ENCODE results near the gene GRIK3.
"Not testable (repeated sequence)": the region's sequence is repeated elsewhere in the genome, so short reads cannot be mapped to it uniquely, and the experiment has no call there.

Gene GRIK3

DNA sequence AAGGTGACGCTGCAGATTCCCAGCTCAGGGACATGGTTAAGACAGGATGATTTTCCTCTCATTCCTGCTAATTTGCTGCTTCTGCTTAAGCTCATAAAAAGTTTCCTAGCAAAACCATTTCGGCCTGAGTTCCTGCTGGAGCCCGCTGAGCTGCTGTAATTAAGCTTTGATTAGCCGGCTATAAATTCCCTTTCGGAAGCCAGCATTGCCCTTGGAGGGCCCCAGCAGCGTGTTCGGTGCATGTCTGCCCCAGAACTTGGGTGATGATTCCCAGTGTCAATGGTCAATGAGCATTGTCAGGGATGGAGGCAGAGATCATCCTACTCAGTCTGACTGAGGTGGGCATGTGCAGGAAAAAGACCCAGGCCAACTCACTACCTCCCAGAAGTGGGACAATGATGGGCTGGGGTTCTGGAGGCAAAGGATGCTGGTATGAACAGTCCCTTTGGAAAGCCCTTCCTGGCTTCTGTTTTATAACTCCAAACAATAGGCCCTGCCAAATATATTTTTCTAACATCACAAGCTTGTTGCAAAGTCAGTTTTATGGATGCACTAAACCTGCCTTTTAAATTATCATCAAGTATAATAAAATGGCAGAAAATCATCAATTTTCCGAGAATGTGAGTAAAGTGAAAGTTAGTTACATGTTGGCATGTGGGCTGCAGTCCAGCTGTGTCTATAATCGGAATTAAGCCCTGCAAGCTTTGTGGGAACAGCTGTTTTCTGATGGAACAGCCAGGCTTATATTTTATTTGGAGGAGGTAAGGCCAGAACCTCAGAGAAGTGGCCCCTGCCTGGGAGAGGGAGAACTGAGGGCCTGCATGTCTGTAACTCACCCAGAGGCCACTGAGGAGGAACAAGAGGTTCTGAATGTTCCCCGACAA lies 257.1 kb downstream of the GRIK3 start:
- no peak for DNase-seq

DNA sequence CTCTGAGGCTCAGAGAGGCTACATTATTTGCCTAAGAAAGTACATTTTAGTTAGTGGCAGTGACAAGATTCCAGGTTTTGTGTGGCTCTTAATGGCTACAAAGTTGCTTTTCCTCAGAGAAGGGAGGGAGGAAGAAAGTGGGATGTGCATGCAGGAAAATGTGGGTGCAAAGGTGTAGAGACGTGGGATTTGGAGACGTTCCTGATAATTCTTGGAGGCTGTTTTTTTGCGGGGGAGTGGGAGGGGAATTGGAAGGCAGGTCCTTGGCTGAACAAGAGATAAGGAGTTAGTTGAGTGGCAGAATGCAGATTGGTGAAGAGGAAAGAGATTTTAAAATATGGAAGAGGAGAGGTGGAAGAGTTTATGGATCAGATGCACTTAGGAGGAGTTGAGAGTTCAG lies 258.1 kb downstream of the GRIK3 start:
- DNase-seq: no peak

DNA sequence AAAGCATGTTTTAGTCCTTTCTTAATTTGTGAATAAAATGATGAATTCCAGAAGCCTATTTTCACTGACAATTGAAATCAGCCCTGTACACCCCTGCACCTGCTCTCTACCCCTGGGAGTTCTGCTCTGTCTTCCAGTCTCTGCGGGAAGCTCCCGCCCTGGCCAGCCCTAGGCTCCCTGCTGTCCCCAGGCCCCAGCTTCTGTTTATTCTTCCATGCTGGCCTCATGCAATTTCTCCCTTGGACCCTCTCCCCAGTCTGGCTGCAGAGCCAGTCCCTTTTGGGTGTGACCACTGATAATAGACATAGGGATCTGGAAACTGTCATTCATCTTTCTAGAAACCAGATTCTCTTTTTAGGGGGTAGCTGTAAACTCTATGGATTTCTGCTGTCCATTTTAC lies 258.6 kb downstream of the GRIK3 start:
- no peak for DNase-seq

DNA sequence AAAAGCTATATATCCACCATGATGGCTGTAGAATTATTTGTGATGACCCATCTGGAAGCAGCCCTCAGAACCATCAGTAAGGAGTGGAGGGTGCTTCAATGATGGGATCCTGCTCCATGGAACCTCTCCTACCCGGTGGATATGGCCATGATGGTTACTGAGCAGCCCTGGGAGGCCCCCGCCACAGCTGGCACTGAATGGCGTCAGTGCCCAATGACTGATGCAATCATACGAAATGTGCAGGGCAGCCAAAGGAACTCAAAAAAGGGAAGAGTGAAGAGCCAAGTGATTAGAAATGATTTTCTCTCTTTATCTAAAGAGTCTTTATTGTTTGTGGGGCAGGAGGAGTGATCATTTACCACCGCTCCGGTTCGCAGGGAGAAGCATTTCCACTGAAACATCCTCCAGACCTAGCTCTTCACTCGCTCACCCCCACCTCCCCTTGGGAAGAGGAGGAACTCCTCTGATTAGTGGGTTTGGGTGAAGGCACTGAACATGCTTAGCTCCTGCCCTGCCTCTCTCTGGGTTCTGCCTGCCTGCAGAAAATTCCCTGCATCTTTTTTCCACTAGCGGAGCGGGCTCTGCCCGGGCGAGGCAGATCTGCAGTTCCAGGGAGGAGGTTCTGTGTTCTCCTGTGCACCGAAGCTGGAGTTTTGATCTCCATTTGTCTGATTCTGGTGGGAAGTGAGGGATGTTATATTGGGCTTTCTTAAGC lies 260.3 kb downstream of the GRIK3 start:
- no peak for DNase-seq

DNA sequence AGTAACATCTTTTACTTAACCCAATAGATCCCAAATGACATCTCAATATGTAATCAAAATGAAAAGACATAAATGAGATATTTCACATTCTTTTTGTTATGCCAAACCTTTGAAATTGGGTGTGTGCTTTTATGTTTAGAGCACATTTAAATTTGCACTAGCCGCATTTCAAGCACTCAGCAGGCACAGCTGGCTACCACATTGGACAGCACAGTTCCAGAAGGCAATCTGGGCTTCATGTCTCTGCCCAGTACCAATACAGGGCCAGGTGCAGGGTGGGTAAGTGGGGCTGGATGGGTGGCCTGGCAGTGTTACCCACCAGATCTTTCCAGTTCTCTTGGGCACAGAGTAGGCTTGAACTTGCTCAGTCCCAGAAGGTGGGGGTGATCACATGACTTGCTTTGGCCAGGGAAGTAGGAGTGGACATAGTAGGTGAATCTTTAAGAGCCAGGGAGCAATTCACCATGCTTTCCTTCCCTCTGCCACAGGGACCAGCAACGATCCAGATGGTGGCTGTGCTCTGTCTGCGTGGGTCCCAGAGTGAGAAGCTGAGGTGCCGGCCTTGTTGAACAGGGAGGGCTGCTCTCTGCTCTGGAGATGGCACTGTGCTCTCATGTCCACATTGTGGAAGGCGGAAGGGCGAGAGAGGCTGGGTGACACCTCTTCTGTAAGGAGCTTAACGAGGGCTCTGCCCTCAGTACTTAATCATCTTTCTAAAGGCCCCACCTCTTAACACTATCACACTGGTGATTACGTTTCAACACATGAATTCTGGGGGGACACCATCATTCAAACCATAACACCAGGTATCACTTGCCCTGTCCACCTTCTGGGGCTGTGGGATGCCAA lies 261.4 kb downstream of the GRIK3 start:
- no peak for DNase-seq

DNA sequence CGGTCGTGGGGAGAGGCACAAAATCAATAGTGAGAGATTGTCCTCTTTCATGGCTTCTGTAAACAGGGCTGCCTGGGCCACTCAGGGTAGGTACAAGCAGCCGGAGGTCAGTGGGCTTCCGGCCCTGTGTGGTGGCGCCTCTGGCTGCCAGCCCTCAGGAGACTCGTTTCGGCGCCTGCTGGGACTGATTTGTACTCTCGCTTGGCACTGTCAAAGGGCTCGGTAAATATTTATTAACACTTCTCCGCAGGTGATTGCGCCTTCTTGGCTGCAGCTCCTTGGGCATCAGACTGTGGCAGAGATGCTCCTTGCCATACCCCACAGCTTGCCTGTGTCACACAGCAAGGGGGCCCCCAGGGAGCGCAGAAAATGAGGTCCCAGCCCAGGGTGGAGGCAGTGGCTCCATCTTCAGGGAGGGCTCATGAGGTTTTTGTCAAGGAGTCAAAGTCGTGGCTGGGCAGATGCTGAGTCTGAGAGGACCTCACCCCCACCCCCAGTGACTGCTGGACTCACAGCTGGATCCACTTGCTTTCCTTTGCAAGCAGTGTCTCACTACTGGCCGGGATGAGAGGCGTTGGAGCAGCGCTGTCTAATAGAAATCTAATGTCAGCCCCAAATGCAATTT lies 262.5 kb downstream of the GRIK3 start:
- no peak for DNase-seq

DNA sequence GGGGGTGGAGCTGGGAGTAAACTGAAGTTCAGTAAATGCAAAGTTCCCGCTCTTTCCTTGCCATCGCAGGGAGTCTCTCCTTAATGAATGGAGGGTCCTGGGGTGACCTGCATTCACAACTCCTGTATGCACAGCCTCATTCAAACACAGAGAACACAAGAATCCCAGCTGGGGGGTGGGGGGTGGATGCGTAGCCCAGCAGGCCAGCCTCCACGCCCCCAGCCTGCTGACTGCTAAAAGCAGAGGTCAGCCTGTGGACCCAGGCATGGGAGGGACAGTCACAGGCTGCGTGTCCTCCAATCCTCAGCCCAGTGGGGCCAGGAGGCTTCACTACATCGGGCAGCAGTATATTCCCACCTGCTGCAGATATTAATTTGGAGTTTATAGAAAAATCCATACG lies 263.1 kb downstream of the GRIK3 start:
- DNase-seq: no peak

DNA sequence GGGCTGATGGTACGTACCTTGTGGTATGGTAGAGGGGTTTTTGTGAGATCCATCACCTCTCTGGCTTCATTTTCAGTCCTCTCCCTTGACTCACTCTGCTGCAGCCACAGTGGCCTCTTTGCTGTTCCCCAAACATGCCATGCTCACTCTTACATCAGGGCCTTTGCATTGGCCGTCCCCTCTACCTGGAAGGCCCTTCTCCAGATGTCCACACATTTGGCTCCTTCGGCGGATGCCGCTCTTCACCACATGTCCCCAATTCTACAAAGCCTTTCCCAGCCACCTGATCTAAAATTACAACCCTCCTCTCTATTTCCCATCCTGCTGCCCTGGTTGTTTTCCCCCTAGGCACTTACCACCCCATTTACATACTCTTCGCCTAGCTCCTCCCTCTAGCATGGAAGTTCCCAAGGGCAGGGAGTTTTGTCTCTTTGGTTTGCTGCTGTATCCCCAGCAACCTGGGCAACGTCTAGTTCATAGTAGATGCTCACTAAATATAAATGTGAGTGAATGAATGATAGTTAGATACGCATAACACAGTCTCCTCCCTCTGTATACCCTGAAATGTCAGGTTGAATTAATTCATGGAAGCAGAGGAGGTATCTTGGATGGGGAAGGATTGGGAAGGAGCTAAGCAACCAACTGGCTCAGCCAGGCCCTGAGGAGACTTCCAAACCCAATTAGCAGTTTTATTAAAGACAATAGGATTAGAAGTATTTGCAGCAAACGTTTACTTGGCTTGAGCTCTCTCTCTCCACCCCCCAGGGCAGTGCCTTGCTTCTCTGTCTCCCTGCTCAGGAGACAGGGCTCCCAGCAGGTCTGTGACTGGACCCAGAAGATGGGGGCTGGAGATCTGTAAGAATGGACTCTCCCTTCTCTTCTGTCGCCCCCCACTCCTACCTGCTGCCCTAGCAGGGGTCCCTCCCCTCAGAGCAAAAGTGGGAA lies 264.2 kb downstream of the GRIK3 start:
- DNase-seq: no peak

DNA sequence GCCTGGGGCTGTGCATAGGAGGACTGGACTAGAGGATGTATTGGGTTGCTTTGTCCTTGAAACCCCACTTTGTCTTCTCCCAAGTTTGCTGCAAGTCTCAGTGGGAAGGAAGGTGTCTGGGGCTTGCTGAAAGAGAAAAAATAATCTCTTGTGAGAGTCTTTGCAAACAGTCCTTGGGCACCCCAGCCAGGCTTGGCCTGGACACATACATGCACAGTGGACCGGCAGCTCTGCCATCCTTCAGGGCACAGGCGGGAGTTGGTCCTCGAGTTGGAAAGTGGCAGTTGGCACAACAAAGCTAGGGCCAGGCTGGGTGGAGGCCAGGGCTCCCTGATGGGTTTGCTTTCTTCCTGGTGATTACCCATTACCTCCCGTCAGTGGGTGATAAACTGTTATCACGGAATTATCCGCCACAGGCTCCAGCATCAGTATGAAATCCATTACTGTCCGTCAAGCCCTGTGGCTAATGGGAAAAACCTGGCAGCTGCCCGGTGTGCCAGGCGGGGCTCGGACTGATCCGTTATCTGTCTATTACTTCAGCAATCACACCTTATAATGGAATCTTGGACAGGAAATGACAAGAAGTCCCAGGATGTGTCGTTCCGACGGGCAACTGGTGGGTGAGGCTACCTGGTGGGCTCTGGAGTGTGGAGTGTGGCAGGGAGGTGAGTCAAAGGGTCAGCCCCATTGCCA lies 265.7 kb downstream of the GRIK3 start:
- DNase-seq: no peak

DNA sequence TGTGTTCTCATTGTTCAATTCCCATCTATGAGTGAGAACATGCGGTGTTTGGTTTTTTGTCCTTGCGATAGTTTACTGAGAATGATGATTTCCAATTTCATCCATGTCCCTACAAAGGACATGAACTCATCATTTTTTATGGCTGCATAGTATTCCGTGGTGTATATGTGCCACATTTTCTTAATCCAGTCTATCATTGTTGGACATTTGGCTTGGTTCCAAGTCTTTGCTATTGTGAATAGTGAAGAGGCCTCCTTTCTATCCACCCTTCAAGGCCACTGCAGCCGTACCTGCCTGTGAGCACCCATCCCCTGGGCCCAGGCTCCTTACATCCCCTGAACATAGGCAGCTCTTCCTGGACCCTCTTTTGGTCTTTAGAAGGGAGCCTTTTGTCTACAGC lies 266.9 kb downstream of the GRIK3 start:
- DNase-seq: not testable (repeated sequence)

DNA sequence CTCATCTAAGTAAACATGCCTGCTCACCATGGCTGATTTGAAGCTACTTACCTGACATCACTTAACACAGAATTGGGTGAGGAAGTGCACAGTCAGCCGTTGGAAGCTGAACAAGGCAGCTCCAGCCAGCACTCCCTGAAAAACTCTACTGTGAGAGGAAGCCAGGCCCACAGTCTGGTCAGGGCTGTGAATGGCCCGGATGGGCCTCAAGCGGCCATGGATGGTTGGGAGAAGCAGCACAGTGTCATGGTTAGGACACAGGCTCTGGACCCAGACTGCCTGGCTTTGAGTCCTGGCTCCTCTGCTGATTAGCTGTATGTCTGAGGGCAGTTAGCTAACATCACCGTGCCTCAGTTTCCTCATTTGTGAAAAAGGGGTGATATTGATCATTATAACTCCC lies 267.8 kb downstream of the GRIK3 start:
- DNase-seq: no peak

DNA sequence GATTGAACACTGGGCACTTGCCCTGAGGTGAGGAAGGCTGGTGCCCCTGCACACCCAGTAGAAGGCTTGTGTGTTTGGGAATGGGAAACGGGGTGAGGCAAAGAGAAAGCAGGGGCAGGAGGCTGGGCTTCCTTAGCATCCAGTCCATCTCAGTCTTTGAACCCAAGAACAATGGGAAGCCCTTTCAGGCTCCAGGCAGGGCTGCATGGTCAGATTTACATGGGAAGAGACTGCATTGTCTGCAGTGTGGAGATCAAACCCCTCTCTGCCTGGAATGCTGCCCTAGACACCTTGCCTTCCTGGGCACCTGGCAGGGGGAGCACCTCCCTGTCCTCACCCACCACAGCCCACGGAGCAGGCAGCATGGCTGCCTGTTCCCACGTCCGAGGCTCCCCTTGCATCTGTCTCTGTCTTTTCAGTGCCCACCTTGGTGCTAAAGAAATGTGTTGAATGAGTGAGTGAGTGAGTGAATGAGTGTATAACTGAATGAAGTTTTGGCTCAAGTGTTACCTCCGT lies 268.5 kb downstream of the GRIK3 start:
- no peak for DNase-seq

DNA sequence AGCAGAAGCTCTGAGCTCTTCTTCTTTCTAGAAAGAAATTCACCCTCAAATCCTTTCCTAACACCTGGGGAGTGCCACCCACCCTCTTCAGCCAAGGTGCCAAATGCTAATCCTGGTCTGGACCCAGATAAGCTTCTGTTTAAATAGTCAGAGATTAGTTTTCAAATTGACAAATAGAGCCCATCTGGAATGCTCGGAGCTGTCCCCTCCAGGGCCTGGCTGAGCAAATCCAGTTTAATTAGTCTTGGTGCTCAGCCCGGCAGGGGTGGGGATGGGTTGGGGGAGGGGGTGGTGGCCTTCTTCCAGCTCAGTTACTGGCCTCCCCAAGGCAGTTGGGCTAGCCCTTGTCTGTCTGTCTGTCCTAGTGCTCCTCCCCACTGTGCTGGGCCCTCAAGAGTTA lies 269.5 kb downstream of the GRIK3 start:
- DNase-seq: no peak

DNA sequence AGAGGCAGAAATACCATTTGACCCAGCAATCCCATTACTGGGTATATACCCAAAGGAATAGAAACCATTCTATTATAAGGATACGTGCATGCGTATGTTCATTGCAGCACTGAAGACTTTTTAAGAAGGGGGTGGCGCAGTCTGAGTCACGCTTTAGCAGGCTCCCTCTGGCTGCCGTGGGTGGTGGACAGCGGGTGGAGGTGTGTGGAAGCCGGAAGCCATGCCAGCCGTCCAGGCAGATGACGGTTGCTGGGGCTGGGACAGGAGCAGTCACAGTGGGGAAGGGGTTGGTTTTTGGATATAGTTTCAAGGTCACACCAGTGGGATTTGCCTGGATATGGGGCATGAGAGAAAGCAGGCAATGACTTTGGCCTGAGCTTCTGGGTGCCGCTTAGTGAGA lies 270.5 kb downstream of the GRIK3 start:
- DNase-seq: no peak

DNA sequence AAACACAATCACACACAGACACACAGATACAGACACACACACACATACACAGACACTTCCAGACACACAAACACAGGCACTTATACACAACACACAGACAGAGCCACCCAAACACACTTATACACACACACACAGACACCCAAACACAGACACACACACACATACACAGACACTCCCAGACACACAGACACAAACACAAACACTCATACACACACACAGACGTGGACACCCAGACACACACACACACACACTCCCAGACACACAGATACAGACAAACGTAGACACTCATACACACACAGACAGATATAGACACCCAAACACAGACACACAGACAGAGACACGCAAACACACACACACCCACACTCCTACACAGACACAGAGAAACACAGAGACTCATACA lies 272.1 kb downstream of the GRIK3 start:
- DNase-seq: no peak

DNA sequence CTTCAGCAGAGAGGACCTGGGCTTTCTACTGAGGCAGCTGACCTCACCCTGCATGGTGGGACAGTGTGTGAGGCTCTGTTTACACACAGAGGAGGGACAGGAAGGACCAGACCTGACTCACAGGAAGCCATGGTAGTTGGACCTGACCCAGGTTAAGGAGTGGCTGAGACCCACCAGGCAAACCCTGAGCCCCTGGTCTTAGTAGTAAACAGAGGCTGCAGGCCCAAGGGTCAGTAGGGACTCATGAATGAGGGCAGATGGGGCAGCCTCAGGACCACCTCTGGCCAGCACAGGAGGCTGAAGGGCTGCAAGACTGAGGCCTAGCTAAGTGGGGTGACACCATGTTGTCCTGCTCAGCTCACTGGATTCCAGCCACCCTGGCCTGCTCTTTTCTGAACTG lies 273.2 kb downstream of the GRIK3 start:
- DNase-seq: no peak

DNA sequence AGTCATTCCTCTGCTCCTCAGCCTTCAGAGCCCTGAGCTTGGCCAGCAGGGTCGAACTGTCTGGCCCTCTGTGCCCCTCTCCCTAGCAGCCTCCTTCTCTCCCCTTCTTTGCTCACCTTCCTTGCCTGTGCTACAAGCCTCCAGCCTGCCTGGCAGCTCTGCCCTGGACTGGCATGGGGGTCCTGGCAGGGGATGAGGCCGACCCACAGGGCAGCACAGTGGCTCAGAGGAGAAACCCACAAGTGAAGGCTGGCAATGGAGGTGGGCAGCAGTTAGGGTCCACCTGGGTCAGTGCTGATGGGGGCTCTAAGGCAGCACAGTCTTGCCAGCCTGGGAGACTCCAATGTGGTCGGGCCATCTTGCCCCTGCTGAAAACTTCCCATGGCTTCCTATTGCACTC lies 274.2 kb downstream of the GRIK3 start:
- no peak for DNase-seq

DNA sequence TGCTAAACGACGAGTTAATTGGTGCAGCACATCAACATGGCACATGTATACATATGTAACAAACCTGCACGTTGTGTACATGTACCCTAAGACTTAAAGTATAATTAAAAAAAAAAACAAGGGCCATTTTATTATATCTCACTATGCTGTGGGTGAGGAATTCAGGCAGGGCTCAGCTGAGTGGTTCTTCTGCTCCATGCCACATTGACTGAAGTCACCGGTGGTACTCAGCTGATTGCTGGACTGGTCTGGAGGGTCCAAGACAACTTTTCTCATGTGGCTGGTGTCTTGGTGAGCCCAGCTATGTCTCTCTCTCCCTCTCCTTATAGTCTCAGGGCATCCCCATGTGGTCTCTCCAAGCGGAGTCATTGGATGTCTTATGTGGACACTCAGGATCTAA lies 275.0 kb downstream of the GRIK3 start:
- DNase-seq: no peak

DNA sequence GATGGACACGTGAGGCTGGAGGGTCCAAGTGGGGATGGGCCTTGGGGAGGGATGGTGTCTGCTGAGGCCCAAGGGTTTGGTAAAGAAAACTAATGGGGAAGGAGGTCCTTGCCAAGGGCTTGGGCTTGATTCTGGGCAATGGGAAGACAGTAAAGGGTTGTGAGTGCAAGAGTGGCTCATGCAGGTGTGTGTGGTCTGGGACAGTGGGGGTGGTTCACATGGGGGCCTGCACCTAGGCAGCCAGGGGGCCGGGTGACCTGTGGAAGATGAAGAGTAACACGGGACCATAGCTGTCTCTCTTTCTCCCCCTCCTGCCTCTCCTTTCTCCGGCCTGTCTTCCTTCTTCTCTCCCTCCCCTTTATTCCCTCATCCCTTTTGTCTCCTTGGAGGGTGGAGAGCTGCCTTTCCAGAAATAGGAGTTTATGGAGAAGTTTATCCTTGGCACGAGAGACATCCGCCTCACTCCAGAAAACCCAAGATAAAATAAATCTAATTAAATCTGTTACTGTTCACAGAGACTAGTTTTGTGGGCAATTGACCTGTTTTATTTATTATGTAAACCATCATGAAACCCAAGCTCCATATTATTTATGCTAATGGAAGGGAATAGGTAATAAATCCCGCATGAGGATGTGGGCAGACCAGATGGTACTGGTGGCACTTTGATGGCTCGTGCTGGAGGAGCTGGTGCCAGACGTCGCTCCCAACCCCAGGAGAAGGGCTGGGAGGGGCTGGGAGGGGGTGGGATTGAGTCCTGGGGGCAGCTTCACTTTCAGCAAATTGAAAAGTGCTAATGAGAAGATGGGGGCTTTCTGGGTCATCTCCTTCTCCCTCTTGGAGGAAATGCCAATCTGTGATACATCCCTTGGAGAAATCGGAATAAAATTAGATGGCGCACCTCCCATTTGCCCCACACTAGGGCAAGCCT lies 278.7 kb downstream of the GRIK3 start:
- no peak for DNase-seq

DNA sequence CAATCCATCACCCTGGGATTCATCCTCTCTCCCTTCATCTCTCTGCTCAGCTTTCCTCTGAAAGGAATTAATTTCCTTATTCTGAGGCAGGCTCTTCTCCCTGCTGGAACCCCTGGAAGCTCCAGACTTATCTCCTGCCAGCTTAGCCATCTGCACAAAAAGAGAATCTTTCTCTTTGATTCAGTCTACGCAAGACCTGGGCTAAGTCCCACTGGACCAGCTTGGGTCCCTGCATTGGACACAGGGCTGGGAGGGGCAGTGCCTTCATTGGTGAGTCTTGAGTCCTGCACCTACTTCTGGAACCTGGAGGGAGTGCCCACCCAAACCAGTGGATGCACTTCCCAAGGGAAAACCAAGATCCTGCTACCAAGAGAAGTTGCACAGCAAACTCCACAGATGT lies 279.9 kb downstream of the GRIK3 start:
- DNase-seq: no peak
